ENCODE data around the gene ATP8B4.

DNA sequence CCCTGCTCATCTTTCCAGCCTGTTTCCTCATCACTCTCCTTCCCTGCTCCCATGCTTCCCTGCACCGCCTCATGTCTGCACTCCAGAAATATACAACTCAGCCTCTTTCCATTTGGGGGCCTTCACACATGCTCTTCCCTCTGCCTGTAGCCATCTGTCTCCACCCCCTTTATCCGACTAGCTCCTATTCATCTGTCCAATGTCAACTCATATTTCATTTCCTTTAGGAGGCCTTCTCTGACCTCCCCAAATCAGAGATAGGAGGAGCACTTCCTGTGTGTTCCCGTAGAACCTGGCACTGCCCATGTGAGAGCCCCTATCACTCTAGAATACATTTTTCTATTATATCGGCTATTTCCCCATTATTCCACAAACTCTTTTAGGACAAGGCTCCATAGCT lies 10.6 kb downstream of the ATP8B4 start:
- TF ChIP-seq CTCF (IDR thresholded peaks at IDR 0.05), result no peak
- TF ChIP-seq EP300 (IDR thresholded peaks at IDR 0.05), result no peak
